Measurements from ENCODE around the gene ARL3.
"Not testable (repeated sequence)": the region's sequence is repeated elsewhere in the genome, so short reads cannot be mapped to it uniquely, and the experiment has no call there.

DNA sequence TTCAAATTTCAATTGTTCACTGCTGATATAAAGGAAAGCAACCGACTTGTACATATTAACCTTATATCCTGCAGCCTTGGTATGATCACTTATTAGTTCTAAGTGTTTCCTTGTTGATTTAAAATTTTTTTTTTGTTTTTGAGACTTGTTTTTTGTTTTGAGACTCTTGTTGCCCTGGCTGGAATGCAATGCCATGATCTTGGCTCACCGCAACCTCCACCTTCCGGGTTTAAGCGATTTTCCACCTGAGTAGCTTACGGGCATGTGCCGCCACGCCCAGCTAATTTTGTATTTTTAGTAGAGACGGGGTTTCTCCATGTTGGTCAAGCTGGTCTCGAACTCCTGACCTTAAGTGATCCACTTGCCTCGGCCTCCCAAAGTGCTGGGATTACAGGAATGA lies 18.8 kb downstream of the ARL3 start:
- TF ChIP-seq, protein P1, sequence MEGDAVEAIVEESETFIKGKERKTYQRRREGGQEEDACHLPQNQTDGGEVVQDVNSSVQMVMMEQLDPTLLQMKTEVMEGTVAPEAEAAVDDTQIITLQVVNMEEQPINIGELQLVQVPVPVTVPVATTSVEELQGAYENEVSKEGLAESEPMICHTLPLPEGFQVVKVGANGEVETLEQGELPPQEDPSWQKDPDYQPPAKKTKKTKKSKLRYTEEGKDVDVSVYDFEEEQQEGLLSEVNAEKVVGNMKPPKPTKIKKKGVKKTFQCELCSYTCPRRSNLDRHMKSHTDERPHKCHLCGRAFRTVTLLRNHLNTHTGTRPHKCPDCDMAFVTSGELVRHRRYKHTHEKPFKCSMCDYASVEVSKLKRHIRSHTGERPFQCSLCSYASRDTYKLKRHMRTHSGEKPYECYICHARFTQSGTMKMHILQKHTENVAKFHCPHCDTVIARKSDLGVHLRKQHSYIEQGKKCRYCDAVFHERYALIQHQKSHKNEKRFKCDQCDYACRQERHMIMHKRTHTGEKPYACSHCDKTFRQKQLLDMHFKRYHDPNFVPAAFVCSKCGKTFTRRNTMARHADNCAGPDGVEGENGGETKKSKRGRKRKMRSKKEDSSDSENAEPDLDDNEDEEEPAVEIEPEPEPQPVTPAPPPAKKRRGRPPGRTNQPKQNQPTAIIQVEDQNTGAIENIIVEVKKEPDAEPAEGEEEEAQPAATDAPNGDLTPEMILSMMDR (IDR thresholded peaks at IDR 0.05), result not testable (repeated sequence)
- not testable (repeated sequence) for TF ChIP-seq ZFX (IDR thresholded peaks at IDR 0.05; ENCODE audit: borderline replicate concordance)
